Stimulated activated CD4-positive, alpha-beta T cell treated with anti-CD3 and anti-CD28 coated beads, Interleukin-2, amount 100 ng/mL, for 24 hours (primary cell): Measurements from ENCODE around the gene TMEM175.

Source experiments
- DNase-seq, 2 donors: peaks; one replicate each; pipeline ENCODE4 v3.0.0-alpha.2; 2020

The TMEM175 gene

GRCh38 chr4:899556-899906, 32.7 kb upstream of the TMEM175 start:
- DNase-seq: no peak

- no peak for DNase-seq
These were observed 32.2 kb upstream of the TMEM175 start for GRCh38 chr4:900073-900472.

DNA sequence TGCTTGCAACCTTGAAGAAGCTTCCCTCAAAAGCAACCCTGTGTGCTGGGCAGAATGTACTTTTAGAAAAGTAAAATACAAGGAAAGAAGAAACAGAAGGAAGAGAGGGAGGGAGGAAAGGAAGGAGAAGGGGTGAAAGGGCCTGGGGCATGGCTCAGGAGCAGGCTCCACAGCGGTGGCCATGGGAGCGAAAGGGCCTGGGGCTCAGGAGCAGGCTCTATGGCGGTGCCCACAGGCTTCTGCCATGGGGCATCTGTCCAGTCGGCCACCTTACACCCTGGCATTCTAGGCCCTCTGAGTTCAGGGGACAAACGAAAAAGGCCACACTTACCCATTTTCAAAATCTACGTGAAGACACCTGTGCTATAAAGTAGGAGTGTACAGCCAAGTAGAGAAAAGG, 31.5 kb upstream of the TMEM175 start:
- no peak for DNase-seq

- no peak for DNase-seq
These were observed 30.9 kb upstream of the TMEM175 start for GRCh38 chr4:901192-901910.

- DNase-seq: no peak
These were observed 28.9 kb upstream of the TMEM175 start for GRCh38 chr4:903066-904046.

DNA sequence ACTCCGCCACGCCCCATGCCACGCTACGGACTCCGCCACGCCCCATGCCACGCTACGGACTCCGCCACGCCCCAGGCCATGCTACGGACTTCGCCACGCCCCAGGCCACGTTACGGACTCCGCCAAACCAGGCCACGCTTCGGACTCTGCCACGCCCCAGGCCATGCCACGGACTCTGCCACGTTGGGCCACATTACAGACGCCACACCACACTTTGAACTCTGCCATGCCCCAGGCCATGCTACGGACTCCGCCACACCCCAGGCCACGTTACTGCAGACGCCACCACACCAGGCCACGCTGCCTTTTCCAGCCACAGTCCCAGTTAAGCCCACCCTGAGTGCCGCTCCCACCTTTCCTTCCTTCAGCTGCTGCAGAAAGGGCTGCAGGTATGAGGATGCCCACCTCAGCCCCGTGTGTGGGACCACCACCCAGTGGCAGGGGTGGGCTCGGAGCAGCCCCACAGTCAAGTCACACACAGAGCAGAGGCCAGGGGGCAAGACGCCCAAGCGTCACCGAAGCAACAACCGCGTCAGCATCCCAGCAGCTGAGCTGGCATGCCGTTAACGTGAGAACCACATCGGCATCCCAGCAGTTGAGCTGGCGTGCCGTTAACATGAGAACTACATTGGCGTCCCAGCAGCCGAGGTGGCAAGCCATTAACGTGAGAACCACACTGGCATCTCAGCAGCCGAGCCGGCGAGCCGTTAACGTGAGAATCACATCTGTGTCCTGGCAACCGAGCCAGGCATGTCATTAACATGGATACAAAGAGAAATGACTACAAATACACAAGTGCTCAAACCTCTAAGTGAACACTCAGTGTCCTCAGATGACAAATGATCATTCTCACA, 26.5 kb upstream of the TMEM175 start:
- no peak for DNase-seq

GRCh38 chr4:906339-907102, 25.7 kb upstream of the TMEM175 start:
- DNase-seq: no peak

DNA sequence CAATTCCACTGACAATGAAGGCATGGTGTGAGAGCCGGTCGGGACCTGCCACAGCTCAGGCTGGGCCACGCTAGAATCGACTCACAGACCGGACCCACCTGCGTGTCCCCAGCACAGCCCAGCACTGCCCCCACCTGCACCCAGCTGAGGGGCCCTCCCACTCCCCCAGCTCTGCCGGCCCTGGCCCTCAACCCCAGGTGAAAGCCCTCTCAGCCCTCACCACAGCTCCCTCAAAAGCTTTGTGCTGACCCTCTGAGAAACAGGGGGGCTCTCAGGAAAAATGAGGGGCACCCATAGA, 25.2 kb upstream of the TMEM175 start:
- no peak for DNase-seq

GRCh38 chr4:907691-908425, 24.4 kb upstream of the TMEM175 start:
- DNase-seq: no peak

DNA sequence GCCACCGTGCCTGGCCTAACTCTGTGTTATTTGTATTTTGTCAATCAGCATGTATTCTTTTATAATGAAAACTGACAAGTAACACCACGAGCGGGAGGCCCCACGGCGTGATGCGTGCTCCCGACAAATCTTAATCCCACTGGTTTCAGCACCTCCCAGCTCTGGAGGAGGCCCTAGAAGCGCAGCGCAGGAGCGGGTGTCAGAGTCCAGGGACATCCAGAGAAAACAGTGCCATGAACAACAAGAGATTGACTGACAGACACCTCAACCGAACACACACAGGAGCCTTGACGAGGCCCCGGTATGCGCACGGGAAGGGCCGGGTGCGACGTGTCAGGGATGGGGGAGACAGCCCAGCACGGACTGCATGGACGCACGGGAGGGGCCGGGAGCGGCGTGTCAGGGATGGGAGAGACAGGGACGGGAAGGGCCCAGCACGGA, 23.1 kb upstream of the TMEM175 start:
- DNase-seq: no peak

DNA sequence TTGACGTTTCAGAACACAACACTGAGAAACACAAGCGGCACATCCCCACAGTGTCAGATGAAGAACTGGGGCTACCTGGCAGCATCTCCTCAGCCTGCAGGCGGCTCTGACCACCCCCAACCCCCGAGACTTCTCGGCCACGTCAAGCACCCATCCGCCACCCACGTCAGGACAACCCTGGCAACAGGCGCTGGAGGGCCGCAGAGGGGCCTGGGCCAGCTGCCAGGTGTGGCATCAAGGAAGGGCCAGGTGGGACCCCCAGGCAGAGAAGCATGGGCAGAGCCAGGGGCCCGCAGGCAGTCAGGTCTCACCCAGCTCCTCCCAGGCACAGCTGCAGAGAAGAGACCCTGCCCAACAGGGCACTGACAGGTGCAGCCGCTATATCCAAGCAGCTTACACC, 22.4 kb upstream of the TMEM175 start:
- DNase-seq: no peak

DNA sequence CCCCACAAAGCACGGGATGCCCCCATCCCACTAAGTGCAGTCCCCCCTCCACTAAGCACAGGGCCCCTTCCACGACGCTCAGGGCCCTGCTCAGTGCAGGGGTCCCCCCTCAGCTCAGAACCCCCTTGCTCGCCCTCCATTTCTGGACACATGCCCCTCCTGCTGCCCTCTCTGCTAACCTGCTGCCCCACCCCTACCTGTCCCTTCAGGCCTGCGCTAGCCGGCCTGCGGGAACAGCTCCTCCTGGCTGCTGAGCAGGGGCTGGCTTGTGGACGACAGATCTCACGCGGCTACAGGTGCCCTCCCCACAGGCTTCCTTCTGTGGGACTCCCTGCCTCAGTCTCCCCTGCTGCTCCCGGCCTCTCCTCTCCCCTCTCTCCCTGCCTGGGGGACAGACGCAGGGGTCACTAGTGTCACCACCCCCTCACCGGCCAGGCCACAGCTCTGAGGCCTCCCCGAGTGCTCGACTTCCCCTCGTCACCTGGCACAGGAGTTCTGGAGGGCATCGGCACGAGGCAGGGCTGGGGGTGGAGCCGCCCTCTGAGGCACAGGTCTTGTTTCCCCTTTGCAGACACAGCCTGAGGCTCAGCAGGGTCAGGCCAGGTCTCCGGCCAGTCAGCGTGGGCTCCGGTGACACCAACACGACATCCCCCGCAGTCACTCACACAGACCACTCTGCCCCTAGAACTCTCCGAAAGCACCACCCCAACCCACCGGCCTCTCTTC, 21.7 kb upstream of the TMEM175 start:
- DNase-seq: no peak

GRCh38 chr4:911221-911751, 21.0 kb upstream of the TMEM175 start:
- no peak for DNase-seq

GRCh38 chr4:911871-912490, 20.3 kb upstream of the TMEM175 start:
- DNase-seq: no peak

GRCh38 chr4:912548-913279, 19.5 kb upstream of the TMEM175 start:
- DNase-seq: no peak

DNA sequence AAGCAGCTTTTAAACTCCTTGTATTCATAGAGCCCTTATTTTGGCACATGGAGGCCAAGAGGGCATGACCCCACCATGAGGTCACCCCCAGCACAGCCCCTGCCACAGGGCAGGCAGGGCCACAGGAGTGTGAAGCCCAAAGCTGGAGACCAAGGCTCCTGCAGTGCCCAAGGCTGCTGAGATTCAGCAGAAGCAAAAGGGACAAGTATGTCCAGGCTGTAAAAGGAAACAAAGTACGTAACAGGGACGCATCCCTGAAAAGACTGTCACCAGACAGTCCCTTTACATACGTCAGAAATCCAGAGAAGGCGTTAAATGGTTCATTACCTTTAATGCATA, 19.0 kb upstream of the TMEM175 start:
- no peak for DNase-seq

DNA sequence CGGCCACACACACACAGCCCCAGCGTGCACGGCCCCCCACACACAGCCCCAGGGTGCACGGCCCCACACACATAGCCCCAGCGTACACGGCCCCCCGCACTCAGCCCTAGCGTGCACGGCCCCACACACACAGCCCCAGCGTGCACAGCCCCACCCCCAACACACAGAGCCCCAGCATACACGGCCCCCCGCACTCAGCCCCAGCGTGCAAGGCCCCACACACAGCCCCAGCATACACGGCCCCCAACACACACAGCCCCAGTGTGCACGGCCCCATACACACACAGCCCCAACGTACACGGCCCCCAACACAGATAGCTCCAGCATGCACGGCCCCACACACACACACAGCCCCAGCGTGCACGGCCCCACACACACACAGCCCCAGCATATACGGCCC, 17.7 kb upstream of the TMEM175 start:
- no peak for DNase-seq

DNA sequence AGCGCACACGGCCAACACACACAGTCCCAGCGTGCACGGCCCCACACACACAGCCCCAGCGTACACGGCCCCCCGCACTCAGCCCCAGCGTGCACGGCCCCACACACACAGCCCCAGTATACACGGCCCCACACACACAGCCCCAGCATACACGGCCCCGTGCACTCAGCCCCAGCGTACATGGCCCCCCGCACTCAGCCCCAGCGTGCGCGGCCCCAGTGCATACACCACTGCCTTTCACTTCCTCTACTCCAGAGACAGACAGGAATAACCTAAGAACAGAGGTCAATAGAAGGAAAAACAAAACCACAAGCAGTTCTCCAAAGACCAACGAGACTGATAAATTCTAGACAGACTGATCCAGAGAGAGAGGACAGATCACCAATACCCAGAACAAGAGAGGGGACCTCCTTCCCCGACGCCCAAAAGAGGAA, 17.2 kb upstream of the TMEM175 start:
- DNase-seq: no peak

- no peak for DNase-seq
These were observed 16.7 kb upstream of the TMEM175 start for GRCh38 chr4:915595-915994.

DNA sequence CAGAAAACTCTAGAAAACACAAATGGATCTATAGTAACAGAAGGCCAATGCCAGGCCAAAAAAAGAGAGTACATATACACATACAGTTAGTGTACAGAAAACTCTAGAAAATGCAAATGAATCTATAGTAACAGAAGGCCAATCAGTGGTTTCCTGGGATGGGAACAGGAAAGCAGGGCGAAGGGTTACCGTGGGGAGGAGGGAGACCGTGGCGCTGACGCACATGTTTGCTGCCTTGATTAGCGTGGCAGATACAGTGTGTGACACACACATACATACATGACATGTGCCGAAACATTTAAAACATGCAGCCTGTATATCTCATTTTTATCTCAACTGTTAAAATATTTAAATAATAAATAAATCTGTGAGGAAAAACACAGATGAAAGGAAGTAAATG, 14.8 kb upstream of the TMEM175 start:
- DNase-seq: no peak
